ENCODE measurements around the gene FAM229B.
A peak's percentile ranks its signal among the peaks of the same experiment; 100 is the strongest.

FAM229B gene

DNA sequence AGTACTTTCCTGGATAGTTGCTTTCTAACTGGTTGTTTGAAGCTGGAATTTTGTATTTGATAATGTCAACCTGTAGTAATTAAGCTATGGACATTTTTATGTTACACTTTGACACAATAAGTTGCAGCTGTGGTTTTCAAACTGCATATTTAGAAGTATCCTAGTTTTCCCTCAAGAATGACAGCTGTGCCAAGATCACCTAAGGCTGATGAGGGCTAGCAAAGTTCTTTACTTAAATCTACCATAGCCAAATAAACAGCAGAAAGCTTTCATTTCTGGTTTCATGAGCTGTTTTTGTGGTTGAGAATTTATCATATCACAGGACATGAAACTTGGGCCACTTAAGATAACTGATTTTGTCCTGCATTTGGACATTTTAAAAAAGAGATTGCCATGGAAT lies 30.6 kb downstream of the FAM229B start:
- H3K27me3 ChIP-seq (replicated peaks; ENCODE audit: insufficient read depth, low read length) = no peaks in the 10 kb centered on the region

DNA sequence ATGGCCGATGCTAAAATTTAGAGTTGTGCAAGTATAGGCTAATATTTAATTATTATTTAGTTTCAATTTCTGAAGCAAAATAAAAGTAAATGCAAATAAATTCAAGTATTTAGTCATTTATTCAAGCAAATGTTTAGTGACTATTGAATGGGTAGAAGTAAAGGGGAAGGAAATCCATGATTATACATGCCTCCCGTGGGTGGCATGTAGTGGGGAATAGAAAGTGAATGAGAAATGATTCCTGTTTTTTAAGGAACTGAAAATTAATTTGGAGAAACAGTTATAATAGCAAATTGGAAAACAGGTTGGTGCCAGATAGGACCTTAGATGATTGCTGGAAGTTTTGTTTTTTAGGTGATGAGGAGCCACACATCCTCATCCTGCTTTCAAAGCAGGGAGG lies 35.4 kb downstream of the FAM229B start:
- DNase-seq = no peak
- peaks cover 1% of the 10 kb centered on the region; the same call in 1 of the 2 replicates for H3K4me1 ChIP-seq (ENCODE audit: low read length)
- no peaks in the 10 kb centered on the region for H3K9me3 ChIP-seq (replicated peaks; ENCODE audit: insufficient read depth, low read length)
- no peaks in the 10 kb centered on the region for H3K36me3 ChIP-seq (replicated peaks; ENCODE audit: insufficient read depth, low read length)
- H3K4me3 ChIP-seq (ENCODE audit: low read length) = no peak overlapping the region
- H3K27me3 ChIP-seq (replicated peaks; ENCODE audit: insufficient read depth, low read length) = no peaks in the 10 kb centered on the region
- TF ChIP-seq, protein P1, sequence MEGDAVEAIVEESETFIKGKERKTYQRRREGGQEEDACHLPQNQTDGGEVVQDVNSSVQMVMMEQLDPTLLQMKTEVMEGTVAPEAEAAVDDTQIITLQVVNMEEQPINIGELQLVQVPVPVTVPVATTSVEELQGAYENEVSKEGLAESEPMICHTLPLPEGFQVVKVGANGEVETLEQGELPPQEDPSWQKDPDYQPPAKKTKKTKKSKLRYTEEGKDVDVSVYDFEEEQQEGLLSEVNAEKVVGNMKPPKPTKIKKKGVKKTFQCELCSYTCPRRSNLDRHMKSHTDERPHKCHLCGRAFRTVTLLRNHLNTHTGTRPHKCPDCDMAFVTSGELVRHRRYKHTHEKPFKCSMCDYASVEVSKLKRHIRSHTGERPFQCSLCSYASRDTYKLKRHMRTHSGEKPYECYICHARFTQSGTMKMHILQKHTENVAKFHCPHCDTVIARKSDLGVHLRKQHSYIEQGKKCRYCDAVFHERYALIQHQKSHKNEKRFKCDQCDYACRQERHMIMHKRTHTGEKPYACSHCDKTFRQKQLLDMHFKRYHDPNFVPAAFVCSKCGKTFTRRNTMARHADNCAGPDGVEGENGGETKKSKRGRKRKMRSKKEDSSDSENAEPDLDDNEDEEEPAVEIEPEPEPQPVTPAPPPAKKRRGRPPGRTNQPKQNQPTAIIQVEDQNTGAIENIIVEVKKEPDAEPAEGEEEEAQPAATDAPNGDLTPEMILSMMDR (IDR thresholded peaks at IDR 0.05; ENCODE audit: low read length) = no peak
- TF ChIP-seq EZH2 (optimal IDR thresholded peaks at IDR 0.05; ENCODE audit: low read depth, low read length) = no peak
- TF ChIP-seq EZH2phosphoT487 (IDR thresholded peaks at IDR 0.05; ENCODE audit: low read length) = no peak
- no peak overlapping the region for H3K9ac ChIP-seq (ENCODE audit: low read length)
- no peaks in the 10 kb centered on the region for H3F3A ChIP-seq (ENCODE audit: insufficient read depth, low read length)
- no peaks in the 10 kb centered on the region for H3K79me2 ChIP-seq (ENCODE audit: low read length)
- no peak overlapping the region for H3K27ac ChIP-seq (ENCODE audit: low read length)
- H3K4me2 ChIP-seq (ENCODE audit: low read depth, low read length) = no peak overlapping the region
- no peaks in the 10 kb centered on the region for H3K9me2 ChIP-seq (replicated peaks; ENCODE audit: insufficient read depth, low read length)
- no peaks in the 10 kb centered on the region for H4K20me1 ChIP-seq (ENCODE audit: insufficient read depth, low read length)
- no peak overlapping the region for H2AFZ ChIP-seq (ENCODE audit: low read length)

More for the DNA sequence above, 30.6 kb downstream of the FAM229B start:
- no peak overlapping the region for H3K27ac ChIP-seq (ENCODE audit: low read length)
- no peaks in the 10 kb centered on the region for H3K79me2 ChIP-seq (ENCODE audit: low read length)
- TF ChIP-seq EZH2 (optimal IDR thresholded peaks at IDR 0.05; ENCODE audit: low read depth, low read length) (no peak), EZH2phosphoT487 (IDR thresholded peaks at IDR 0.05; ENCODE audit: low read length) (no peak)
- TF ChIP-seq, protein P1 (IDR thresholded peaks at IDR 0.05; ENCODE audit: low read length) = no peak
- no peak overlapping the region for H3K4me2 ChIP-seq (ENCODE audit: low read depth, low read length)
- H3K9me3 ChIP-seq (replicated peaks; ENCODE audit: insufficient read depth, low read length) = no peaks in the 10 kb centered on the region
- no peak overlapping the region for H3K9ac ChIP-seq (ENCODE audit: low read length)
- no peaks in the 10 kb centered on the region for H4K20me1 ChIP-seq (ENCODE audit: insufficient read depth, low read length)
- no peaks in the 10 kb centered on the region for H3F3A ChIP-seq (ENCODE audit: insufficient read depth, low read length)
- H2AFZ ChIP-seq (ENCODE audit: low read length) = no peak overlapping the region
- H3K9me2 ChIP-seq (replicated peaks; ENCODE audit: insufficient read depth, low read length) = no peaks in the 10 kb centered on the region
- DNase-seq = peak; percentile 37
- H3K4me1 ChIP-seq (ENCODE audit: low read length) = peaks cover 5% of the 10 kb centered on the region; the same call in 1 of the 2 replicates
- H3K36me3 ChIP-seq (replicated peaks; ENCODE audit: insufficient read depth, low read length) = no peaks in the 10 kb centered on the region
- no peak overlapping the region for H3K4me3 ChIP-seq (ENCODE audit: low read length)

DNA sequence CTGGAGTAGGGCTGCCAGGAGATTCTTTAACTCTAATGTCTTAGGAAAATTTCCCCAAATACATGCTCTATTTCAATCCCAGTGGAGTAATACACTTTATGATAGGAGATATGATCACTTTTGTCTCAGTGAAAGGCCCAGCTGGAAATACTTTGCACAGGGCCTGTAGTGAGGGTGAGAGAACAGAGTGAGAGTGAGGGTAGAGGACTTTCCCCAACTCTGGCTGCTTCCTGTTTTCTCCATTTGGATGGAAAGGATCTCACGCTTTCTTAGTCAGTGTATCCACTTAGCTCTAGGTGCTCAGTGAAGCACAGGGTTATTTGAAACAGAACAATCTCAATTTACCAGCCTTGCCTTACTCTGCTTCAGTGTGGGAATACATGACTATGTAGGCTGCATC lies 36.6 kb downstream of the FAM229B start:
- Histone ChIP-seq H3K79me2 (ENCODE audit: low read length) (no peaks in the 10 kb centered on the region), H2AFZ (ENCODE audit: low read length) (no peak overlapping the region), H3K27me3 (replicated peaks; ENCODE audit: insufficient read depth, low read length) (no peaks in the 10 kb centered on the region), H3K27ac (ENCODE audit: low read length) (no peak overlapping the region), H3K4me1 (ENCODE audit: low read length) (no peaks in the 10 kb centered on the region), H3K9me2 (replicated peaks; ENCODE audit: insufficient read depth, low read length) (no peaks in the 10 kb centered on the region), H4K20me1 (ENCODE audit: insufficient read depth, low read length) (no peaks in the 10 kb centered on the region), H3K9me3 (replicated peaks; ENCODE audit: insufficient read depth, low read length) (no peaks in the 10 kb centered on the region), H3K4me2 (ENCODE audit: low read depth, low read length) (no peak overlapping the region), H3F3A (ENCODE audit: insufficient read depth, low read length) (no peaks in the 10 kb centered on the region), H3K4me3 (ENCODE audit: low read length) (no peak overlapping the region), H3K9ac (ENCODE audit: low read length) (no peak overlapping the region), H3K36me3 (replicated peaks; ENCODE audit: insufficient read depth, low read length) (no peaks in the 10 kb centered on the region)
- DNase-seq = no peak
- TF ChIP-seq, protein P1 (IDR thresholded peaks at IDR 0.05; ENCODE audit: low read length) = no peak
- TF ChIP-seq EZH2phosphoT487 (IDR thresholded peaks at IDR 0.05; ENCODE audit: low read length) = no peak
- no peak for TF ChIP-seq EZH2 (optimal IDR thresholded peaks at IDR 0.05; ENCODE audit: low read depth, low read length)
